ENCODE measurements around the gene TPRG1. TPM values are rescaled to one million over a fixed set of nuclear protein-coding genes. Genes with fewer than 3 reads are reported as not detected.

Gene TPRG1
- total RNA-seq, 1 donor from 2014 or later, result 0.71 TPM

GRCh38 chr3:189260556-189261493 is 89.1 kb downstream of the TPRG1 start:
- H3K27ac ChIP-seq, result no peak overlapping the region
- no peak overlapping the region for H3K4me3 Mint-ChIP-seq
- H3K27me3 ChIP-seq, result no peaks in the 10 kb centered on the region
- no peaks in the 10 kb centered on the region for H4K20me1 ChIP-seq (ENCODE audit: low read depth)
- no peaks in the 10 kb centered on the region for H3K4me1 ChIP-seq
- H3K9me3 Mint-ChIP-seq, result no peaks in the 10 kb centered on the region
- H2AFZ ChIP-seq (replicated peaks), result no peak overlapping the region
- H3K4me1 Mint-ChIP-seq, result no peaks in the 10 kb centered on the region
- no peaks in the 10 kb centered on the region for H3K36me3 Mint-ChIP-seq
- H3K27me3 Mint-ChIP-seq (ENCODE audit: insufficient read depth, low read depth), result no peaks in the 10 kb centered on the region
- H3K9me3 ChIP-seq (ENCODE audit: low read depth), result no peaks in the 10 kb centered on the region
- H3K79me2 ChIP-seq (ENCODE audit: low read depth), result no peaks in the 10 kb centered on the region
- no peak for TF ChIP-seq CTCF (IDR thresholded peaks at IDR 0.05)
- no peak for TF ChIP-seq EZH2phosphoT487 (IDR thresholded peaks at IDR 0.05)
- no peaks in the 10 kb centered on the region for H3F3A ChIP-seq (ENCODE audit: low read depth)
- H3K27ac Mint-ChIP-seq, result no peak overlapping the region
- no peaks in the 10 kb centered on the region for H3K36me3 ChIP-seq
- no peak for DNase-seq (ENCODE audit: low spot score)
- no peak overlapping the region for H3K9ac ChIP-seq
- no peak overlapping the region for H3K4me3 ChIP-seq
- H3K4me2 ChIP-seq, result no peak overlapping the region

- Mint-ChIP-seq H3K27me3 (ENCODE audit: insufficient read depth, low read depth) (no peaks in the 10 kb centered on the region), H3K4me3 (no peak overlapping the region), H3K36me3 (no peaks in the 10 kb centered on the region), H3K27ac (no peak overlapping the region), H3K4me1 (no peaks in the 10 kb centered on the region), H3K9me3 (no peaks in the 10 kb centered on the region)
- H3K4me1 ChIP-seq, result no peaks in the 10 kb centered on the region
- H4K20me1 ChIP-seq (ENCODE audit: low read depth), result no peaks in the 10 kb centered on the region
- no peak overlapping the region for H3K4me2 ChIP-seq
- no peaks in the 10 kb centered on the region for H3K79me2 ChIP-seq (ENCODE audit: low read depth)
- TF ChIP-seq CTCF (IDR thresholded peaks at IDR 0.05) (no peak), EZH2 (IDR thresholded peaks at IDR 0.05) (no peak), EZH2phosphoT487 (IDR thresholded peaks at IDR 0.05) (no peak)
- no peaks in the 10 kb centered on the region for H3K9me3 ChIP-seq (ENCODE audit: low read depth)
- H3K27me3 ChIP-seq, result no peaks in the 10 kb centered on the region
- no peaks in the 10 kb centered on the region for H3F3A ChIP-seq (ENCODE audit: low read depth)
- no peaks in the 10 kb centered on the region for H3K36me3 ChIP-seq
- H3K27ac ChIP-seq, result no peak overlapping the region
- H3K9ac ChIP-seq, result no peak overlapping the region
- H3K4me3 ChIP-seq, result no peak overlapping the region
- H2AFZ ChIP-seq (replicated peaks), result no peak overlapping the region
- DNase-seq (ENCODE audit: low spot score), result no peak
Observed at GRCh38 chr3:189262746-189263145, 91.0 kb downstream of the TPRG1 start.

GRCh38 chr3:189267981-189268613 is 96.3 kb downstream of the TPRG1 start:
- H3K9ac ChIP-seq, result no peak overlapping the region
- H3F3A ChIP-seq (ENCODE audit: low read depth), result no peaks in the 10 kb centered on the region
- no peaks in the 10 kb centered on the region for H3K4me1 ChIP-seq
- H4K20me1 ChIP-seq (ENCODE audit: low read depth), result no peaks in the 10 kb centered on the region
- no peaks in the 10 kb centered on the region for H3K36me3 ChIP-seq
- H3K79me2 ChIP-seq (ENCODE audit: low read depth), result no peaks in the 10 kb centered on the region
- H3K4me1 Mint-ChIP-seq, result no peaks in the 10 kb centered on the region
- H3K27ac Mint-ChIP-seq, result no peak overlapping the region
- H3K27ac ChIP-seq, result no peak overlapping the region
- H3K4me3 Mint-ChIP-seq, result no peak overlapping the region
- H3K27me3 ChIP-seq, result no peaks in the 10 kb centered on the region
- no peaks in the 10 kb centered on the region for H3K9me3 ChIP-seq (ENCODE audit: low read depth)
- H2AFZ ChIP-seq (replicated peaks), result no peak overlapping the region
- peak; percentile 44 for TF ChIP-seq CTCF (IDR thresholded peaks at IDR 0.05)
- no peak for TF ChIP-seq EZH2 (IDR thresholded peaks at IDR 0.05)
- no peak overlapping the region for H3K4me3 ChIP-seq
- no peaks in the 10 kb centered on the region for H3K9me3 Mint-ChIP-seq
- no peak overlapping the region for H3K4me2 ChIP-seq
- DNase-seq (ENCODE audit: low spot score), result peak; percentile 10
- H3K27me3 Mint-ChIP-seq (ENCODE audit: insufficient read depth, low read depth), result peaks cover 3% of the 10 kb centered on the region
- H3K36me3 Mint-ChIP-seq, result no peaks in the 10 kb centered on the region

Data from neural progenitor cell (in vitro differentiated cells).